DMS114 treated with DMSO at 0.1 percent for 48 hours (cell line): ENCODE measurements around the gene RASEF.
"Not testable (repeated sequence)": the region's sequence is repeated elsewhere in the genome, so short reads cannot be mapped to it uniquely, and the experiment has no call there.

Source experiments
- DNase-seq: peaks from one replicate; lab custom pipeline; 2025; ENCODE audit not compliant: unreplicated experiment; lab: John Stamatoyannopoulos, UW

Gene RASEF

GRCh38 chr9:82981552-82981951 is 81.4 kb downstream of the RASEF start:
- no peak for DNase-seq

GRCh38 chr9:82975176-82975575 is 87.8 kb downstream of the RASEF start:
- no peak for DNase-seq

- no peak for DNase-seq
Observed at GRCh38 chr9:82972446-82972845, 90.5 kb downstream of the RASEF start.

- no peak for DNase-seq
Observed at GRCh38 chr9:82970359-82970758, 92.6 kb downstream of the RASEF start.

- DNase-seq: no peak
Observed at GRCh38 chr9:82969291-82969690, 93.7 kb downstream of the RASEF start.

GRCh38 chr9:82968816-82969215 is 94.1 kb downstream of the RASEF start:
- DNase-seq: no peak

GRCh38 chr9:82968388-82968787 is 94.6 kb downstream of the RASEF start:
- no peak for DNase-seq

- peak; percentile 34 for DNase-seq
Observed at GRCh38 chr9:82961504-82962125, 101.3 kb downstream of the RASEF start.

- DNase-seq: no peak
Observed at GRCh38 chr9:82957529-82958379, 105.2 kb downstream of the RASEF start.

- DNase-seq: no peak
Observed at GRCh38 chr9:82949203-82949602, 113.7 kb downstream of the RASEF start.

GRCh38 chr9:82940376-82940775 is 122.6 kb downstream of the RASEF start:
- DNase-seq: no peak

GRCh38 chr9:82939451-82939850 is 123.5 kb downstream of the RASEF start:
- DNase-seq: no peak

- no peak for DNase-seq
Observed at GRCh38 chr9:82938426-82939218, 124.3 kb downstream of the RASEF start.

GRCh38 chr9:82936561-82936960 is 126.4 kb downstream of the RASEF start:
- not testable (repeated sequence) for DNase-seq

- no peak for DNase-seq
Observed at GRCh38 chr9:82934949-82935348, 128.0 kb downstream of the RASEF start.

- not testable (repeated sequence) for DNase-seq
Observed at GRCh38 chr9:82934025-82934424, 128.9 kb downstream of the RASEF start.

- DNase-seq: no peak
Observed at GRCh38 chr9:82930116-82930515, 132.8 kb downstream of the RASEF start.
